HG03342 (cell line): Measurements from ENCODE around the gene SCYGR1.
"Not testable (repeated sequence)": the region's sequence is repeated elsewhere in the genome, so short reads cannot be mapped to it uniquely, and the experiment has no call there.

Source experiments
- ATAC-seq: cut with Tn5 transposase; IDR thresholded peaks from one replicate; pipeline ENCODE4 v1.9.1; 2021; ENCODE audit warnings: mild to moderate bottlenecking, moderate library complexity; ENCODE audit not compliant: unreplicated experiment

SCYGR1 gene

GRCh38 chr2:227387583-227387982 lies at the start of gene SCYGR1:
SCYGR1 (minus strand) TSS chr2:227387949; CDS start chr2:227387949, 0 bp downstream.
- ATAC-seq = not testable (repeated sequence)

DNA sequence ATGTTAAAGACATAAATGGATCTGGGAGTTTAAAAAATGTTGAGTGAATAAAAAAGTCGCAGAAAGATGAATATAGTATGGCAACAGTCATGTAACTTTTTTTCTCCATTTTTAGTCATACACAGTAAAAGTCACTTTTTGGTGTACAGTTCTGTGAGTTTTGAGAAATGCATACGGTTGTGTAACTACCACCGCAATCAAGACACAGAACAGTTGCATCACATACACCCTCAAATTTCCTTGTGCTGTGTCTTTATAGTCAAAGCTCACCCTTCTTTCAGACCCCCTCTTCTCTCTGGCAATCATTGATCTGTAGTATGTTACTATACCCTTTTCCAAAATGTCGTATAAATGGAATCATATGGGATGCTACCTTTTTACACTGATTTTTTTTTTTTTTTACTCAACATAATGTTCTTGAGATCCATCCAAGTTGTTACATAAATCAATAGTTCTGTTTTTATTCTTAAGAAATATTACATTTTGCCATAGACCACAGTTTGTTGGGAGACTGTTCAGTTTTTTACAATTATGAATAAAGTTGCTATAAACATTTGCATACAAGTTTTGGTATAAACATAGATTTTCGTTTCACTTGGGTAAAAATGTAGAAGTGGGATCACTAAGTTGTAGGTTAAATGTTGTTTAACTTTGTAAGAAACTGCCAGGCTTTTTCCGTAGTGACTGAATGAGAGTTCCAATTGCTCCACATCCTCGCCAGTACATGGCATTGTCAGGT lies 48.9 kb upstream of the SCYGR1 start:
- ATAC-seq = no peak

GRCh38 chr2:227433171-227433570 lies 45.4 kb upstream of the SCYGR1 start:
- no peak for ATAC-seq

DNA sequence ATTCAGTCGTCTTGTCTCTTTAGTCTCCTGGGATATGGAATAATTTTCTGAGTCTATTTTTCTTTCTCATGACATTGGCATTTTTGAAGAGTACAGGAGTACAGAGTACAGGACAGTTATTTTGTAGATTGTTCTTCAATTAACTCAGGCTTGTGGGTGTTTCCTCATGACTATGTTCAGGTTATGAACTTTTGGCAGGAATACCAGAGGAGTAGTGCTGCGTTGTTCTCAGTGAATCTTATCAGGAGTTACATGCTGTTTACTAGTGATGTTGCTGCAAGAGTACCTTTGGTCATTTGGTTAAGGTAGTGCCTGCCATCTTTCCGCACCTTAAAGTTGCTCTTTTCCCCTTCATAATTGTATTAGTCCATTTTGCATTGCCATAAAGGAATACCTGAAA lies 42.9 kb upstream of the SCYGR1 start:
- no peak for ATAC-seq

DNA sequence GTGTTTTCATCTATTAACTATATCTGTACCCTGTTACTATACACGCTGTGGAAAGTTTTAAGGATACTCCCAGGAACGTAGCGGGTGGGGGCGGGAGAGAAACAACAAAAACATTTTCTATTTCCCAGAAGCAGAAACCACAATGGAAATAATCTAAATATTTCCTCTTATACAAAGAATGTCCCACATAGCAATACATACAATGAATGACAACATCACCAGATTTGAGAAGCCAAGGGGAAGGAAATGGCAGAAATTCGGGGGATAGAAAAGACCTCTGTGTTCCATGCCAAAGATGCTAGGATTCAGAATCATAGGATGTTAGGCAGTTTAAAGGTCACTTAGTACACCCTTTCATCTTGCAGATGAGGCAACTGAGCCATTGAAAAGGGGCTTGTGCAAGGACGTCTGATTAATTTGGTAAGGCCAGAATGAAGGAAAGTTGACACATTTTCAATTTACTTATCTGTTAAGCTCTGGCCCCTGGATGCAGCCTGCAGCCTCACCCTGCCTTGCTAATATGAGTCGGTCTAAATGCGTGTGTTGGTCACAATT lies 41.1 kb upstream of the SCYGR1 start:
- no peak for ATAC-seq

GRCh38 chr2:227423656-227424499 lies 36.1 kb upstream of the SCYGR1 start:
- ATAC-seq = no peak

DNA sequence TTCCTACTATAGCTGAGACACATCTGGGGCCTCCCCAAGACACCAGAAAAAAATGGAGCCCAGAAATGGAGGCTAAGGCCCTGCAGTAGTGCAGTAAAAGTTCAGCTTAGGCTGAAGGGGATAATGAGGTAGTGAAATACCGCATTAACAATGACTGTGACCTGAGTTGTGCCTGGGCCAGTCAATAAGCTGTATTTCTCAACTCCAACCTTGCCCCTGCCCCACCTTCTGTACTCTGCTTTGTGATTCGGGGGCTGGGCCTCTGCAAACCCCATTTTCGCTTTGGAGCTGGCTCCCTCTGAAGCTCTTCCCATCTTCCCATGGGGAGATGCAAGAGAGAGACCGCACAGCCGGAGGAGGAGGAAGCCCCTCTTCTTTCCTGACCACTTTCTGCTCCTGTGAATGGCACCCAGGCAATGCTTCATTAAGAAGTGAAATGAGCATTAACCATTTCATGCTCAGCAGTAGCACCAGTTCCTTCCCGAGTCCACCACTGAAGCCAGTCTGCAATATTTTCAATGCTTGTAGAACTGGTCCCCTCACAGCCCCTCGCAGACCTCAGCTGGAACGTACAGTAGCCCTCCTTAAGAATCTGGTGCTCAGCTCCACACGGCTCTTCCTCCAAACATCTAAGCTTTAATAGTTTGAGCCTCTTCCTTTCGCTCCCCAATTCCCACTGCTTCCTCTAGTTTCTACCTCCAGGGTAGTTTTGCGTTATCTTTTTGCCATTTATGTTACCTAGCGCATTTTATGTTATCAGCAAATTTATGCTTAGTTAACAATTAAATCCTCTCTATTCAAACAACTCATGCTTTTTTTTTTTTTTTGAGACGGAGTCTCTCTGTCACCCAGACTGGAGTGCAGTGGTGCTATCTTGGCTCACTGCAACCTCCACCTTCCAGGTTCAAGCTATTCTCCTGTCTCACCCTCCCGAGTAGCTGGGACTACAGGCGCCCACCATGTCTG lies 32.6 kb upstream of the SCYGR1 start:
- no peak for ATAC-seq

DNA sequence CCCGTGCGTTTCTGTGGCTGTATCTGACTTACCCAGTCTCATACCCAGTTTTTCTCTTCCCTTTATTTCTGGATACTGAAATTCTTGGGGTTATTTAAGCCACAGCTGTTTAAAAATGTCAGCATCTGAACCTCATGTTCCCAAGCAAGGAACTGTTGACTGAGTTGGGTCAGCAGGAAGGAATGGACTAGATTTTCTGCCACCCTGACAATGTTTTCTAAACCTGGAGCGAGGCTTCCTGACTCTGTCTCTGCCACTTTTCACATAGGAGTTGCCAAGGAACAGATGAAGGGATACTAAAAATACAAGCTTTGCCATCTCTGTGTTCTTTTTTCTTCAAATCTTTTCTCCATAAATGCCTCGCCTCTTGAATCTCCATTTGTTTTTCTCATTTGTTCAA lies 29.0 kb upstream of the SCYGR1 start:
- no peak for ATAC-seq

- ATAC-seq = peak; percentile 48
Measured at GRCh38 chr2:227415538-227416424, 28.0 kb upstream of the SCYGR1 start.

GRCh38 chr2:227414846-227415245 lies 27.1 kb upstream of the SCYGR1 start:
- no peak for ATAC-seq

DNA sequence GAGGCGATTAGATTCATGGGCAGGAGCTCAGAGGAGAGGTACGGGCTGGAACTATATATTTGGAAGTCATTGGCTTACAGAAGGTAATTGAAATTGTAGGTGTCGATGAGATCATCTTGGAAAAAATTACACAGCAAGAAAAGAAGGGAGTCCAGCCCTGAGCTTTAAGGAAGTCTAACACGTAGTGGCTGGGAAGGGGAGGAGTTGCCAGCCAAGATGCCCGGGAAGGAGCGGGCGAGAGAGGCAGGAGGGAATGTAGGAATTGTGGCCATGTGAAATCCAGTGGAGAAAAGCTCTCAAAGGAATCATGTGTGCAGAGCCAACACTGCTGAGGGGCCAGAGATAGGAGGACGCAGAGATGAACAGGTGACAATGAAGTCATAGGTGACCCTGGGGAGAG lies 25.6 kb upstream of the SCYGR1 start:
- no peak for ATAC-seq

GRCh38 chr2:227412877-227413276 lies 25.1 kb upstream of the SCYGR1 start:
- ATAC-seq = no peak

DNA sequence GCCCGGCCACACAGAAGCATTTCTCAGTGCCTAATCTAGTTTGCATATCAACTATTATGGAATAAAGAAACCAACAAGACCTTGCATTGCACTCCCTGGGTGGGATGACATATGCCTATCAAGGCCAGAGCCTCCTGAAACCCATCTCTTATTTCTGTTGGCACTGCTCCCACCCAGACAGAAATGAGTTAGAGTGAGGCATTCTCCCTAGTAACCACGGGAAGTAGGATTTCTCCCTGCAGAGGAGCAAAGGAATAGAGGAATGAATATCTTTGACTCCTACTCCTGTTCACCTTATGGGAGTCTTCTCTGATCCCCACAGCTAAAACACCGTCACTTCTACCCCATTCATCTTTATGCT lies 24.2 kb upstream of the SCYGR1 start:
- no peak for ATAC-seq

DNA sequence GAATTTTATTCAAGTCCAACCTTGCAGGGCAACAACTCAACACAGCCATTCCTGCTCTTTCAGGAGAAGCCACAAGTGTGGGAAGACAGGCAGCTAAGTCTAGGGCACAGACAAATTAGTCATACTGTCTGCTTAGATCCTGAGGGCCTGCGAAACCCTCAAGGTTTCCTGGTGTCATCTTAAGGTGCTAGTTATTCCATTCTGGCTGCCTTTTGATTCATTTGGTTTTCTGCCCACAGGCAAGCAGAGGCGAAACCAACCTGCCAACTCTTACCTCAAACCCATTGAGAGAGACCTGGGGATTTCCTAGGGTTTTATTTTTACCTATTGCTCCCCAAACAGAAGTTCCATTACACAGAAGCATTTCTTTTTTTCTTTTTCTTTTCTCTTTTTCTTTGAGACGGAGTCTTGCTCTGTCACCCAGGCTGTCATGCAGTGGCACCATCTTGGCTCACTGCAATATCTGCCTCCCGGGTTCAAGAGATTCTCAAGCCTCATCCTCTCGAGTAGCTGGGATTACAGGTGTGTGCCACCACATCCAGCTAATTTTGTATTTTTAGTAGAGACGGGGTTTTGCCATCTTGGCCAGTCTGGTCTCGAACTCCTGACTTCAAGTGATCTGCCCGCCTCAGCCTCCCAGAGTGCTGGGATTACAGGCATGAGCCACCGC lies 23.7 kb upstream of the SCYGR1 start:
- ATAC-seq = peak; percentile 61

DNA sequence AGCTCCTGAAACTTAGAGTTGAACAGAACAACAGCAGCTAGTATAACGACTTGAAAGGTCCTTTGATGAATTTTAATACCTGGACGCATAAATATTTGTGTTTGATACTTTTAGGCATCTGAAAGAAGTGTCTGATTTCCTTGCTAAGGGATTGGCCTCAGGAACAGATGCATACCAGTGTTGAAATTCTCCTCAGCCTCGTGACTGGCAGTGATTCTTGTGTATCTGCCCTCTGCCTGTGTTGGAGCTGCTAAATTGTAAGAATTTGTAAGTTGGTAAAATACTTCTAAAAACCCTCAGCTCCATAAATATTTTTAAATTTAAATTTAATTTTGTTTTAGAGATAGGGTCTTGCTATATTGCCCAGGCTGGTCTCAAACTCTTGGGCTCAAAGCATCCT lies 22.4 kb upstream of the SCYGR1 start:
- ATAC-seq = no peak

DNA sequence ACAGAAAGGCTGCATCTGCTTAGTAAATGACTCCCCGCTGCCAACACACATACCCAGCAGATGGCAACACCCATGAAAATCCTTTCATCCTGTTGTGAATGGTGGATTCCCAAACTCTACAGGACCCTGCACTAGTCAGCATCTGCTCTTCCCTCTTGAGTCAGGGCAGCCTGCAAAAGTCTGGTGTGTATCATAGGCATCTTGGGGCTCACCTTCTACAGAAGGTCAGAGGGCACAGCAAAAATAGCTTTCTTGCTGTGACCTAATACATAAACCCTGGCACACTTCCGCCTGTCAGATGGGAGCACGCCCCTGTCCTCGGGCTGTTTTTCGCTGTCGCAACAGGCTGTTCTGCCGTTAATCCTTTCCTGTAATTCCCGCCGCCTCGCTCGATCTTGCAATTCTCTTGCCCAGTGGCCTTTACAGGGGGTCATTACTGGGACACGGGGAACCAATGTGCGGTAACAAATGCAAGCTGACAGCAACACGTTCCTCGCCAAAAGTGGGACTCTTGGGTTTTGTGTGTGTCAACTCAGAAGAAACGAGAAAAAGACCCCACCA lies 19.9 kb upstream of the SCYGR1 start:
- no peak for ATAC-seq

DNA sequence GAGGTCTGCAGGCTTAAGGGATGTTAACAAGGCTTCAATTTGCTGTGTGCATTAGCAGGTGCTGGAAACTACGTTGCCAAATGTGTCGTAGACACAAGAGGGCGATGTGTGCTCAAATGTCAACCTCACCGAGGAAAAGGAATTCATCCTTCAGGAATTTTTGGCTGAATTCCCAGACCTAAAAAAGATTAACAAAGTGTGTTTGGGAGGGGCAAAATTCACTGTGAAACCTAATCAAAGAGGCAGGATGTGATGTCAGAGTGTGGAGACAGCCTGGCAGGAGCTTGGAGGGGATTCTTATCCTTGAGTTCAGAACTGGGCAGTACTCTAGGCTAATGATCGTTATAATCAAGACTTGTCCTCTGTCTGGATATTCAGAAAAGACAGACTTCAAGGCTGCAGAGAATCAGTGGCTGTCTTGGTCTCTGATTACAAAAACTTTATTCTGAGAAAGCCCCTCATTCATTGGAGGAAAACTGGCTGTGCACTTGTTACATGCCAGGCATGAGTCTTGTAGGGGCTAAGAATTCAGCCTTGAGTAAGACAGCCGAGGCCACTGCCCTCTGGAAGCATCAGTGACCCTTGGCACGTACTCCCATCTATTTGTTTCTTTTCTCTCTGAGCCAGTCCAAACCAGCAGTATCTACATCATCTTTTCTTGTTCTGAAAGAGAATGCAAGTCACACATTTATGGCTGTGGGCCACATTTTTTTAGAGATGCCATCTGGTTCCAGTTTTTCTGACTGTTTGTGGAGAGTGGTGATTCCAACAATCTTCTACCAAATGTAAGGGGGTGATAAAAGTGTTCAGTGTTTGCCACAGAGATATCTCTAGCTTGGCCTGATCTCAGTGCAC lies 18.7 kb upstream of the SCYGR1 start:
- no peak for ATAC-seq
